ENCODE data around the gene NCOR2.
A peak's percentile ranks its signal among the peaks of the same experiment; 100 is the strongest.

Gene NCOR2

GRCh38 chr12:124573839-124574786, 6.7 kb upstream of the NCOR2 start:
- DNase-seq: no peak

- no peak for DNase-seq
These were observed 4.1 kb upstream of the NCOR2 start for GRCh38 chr12:124571556-124571955.

GRCh38 chr12:124570810-124571209, 3.4 kb upstream of the NCOR2 start:
- DNase-seq: no peak

GRCh38 chr12:124569375-124570148, 2.1 kb upstream of the NCOR2 start:
- DNase-seq: no peak

GRCh38 chr12:124568431-124569374, 1.3 kb upstream of the NCOR2 start:
- peak; percentile 97 for DNase-seq

- DNase-seq: peak; percentile 99
These were observed 411 bp upstream of the NCOR2 start for GRCh38 chr12:124567673-124568373.

GRCh38 chr12:124566161-124566996, 1.0 kb downstream of the NCOR2 start:
- peak; percentile 84 for DNase-seq

GRCh38 chr12:124565656-124566160, 1.7 kb downstream of the NCOR2 start:
- no peak for DNase-seq

GRCh38 chr12:124564971-124565491, 2.4 kb downstream of the NCOR2 start:
- DNase-seq: no peak

- DNase-seq: no peak
These were observed 3.0 kb downstream of the NCOR2 start for GRCh38 chr12:124564232-124564958.

- DNase-seq: no peak
These were observed 3.6 kb downstream of the NCOR2 start for GRCh38 chr12:124563809-124564208.

- DNase-seq: no peak
These were observed 4.0 kb downstream of the NCOR2 start for GRCh38 chr12:124563401-124563800.

- DNase-seq: no peak
These were observed 4.6 kb downstream of the NCOR2 start for GRCh38 chr12:124562796-124563181.

- no peak for DNase-seq
These were observed 5.2 kb downstream of the NCOR2 start for GRCh38 chr12:124562018-124562795.

GRCh38 chr12:124561231-124561630, 6.2 kb downstream of the NCOR2 start:
- DNase-seq: no peak

- no peak for DNase-seq
These were observed 7.1 kb downstream of the NCOR2 start for GRCh38 chr12:124560146-124560890.

- DNase-seq: no peak
These were observed 8.0 kb downstream of the NCOR2 start for GRCh38 chr12:124559182-124560017.
